Esophagus squamous epithelium (tissue), 4 donors: Measurements from ENCODE around the gene HELZ2.

Source experiments
- CTCF ChIP-seq, 6 experiments: fragments of 450-650 bp in 4 of 6; fragments of 200-600 bp in 2 of 6; sonication (generic) in 2 of 6; IDR thresholded peaks; one replicate each; pipeline ENCODE4 v1.5.1; 2016 to 2019; ENCODE audit warnings: antibody characterized with exemption in 6 of 6, mild to moderate bottlenecking in 4 of 6, moderate library complexity in 4 of 6
- POLR2A ChIP-seq, 4 donors: fragments of 450-650 bp; IDR thresholded peaks; one replicate each; pipeline ENCODE4 v1.6.1; 2017; ENCODE audit warnings: antibody characterized with exemption in 4 of 4, mild to moderate bottlenecking in 4 of 4, moderate library complexity in 3 of 4

GRCh38 chr20:63598479-63599395, 24.7 kb upstream of the HELZ2 start:
- TF ChIP-seq CTCF (IDR thresholded peaks at IDR 0.05) (no peak), POLR2A (IDR thresholded peaks at IDR 0.05) (no peak)
